Endodermal cell (in vitro differentiated cells): ENCODE measurements around the gene FADS2. TPM values are rescaled to one million over a fixed set of nuclear protein-coding genes. Genes with fewer than 3 reads are reported as not detected.

Experiments
- DNase-seq: peaks from one replicate; pipeline ENCODE4 v3.0.0-alpha.2; 2017
- H3K27ac ChIP-seq: 2 replicates; pipeline ENCODE4 v1.5.1; 2013; ENCODE audit warnings: mild to moderate bottlenecking, low read depth, low read length, moderate library complexity
- H3K27me3 ChIP-seq: 2 replicates; pipeline ENCODE4 v1.6.1; 2013; ENCODE audit warnings: mild to moderate bottlenecking, low read length, moderate library complexity; ENCODE audit not compliant: insufficient read depth, control insufficient read depth, poor library complexity, severe bottlenecking
- H3K36me3 ChIP-seq: 2 replicates; pipeline ENCODE4 v1.7.0; 2013; ENCODE audit warnings: mild to moderate bottlenecking, low read length, moderate library complexity; ENCODE audit not compliant: control insufficient read depth, insufficient read depth
- H3K4me1 ChIP-seq: one replicate; pipeline ENCODE4 v1.7.0; 2013; ENCODE audit warnings: low read length; ENCODE audit not compliant: control insufficient read depth, insufficient read depth
- H3K4me3 ChIP-seq: 2 replicates; pipeline ENCODE4 v1.5.1; 2013; ENCODE audit warnings: mild to moderate bottlenecking, low read length, moderate library complexity
- H3K9ac ChIP-seq: 2 replicates; pipeline ENCODE4 v1.6.1; 2013; ENCODE audit warnings: mild to moderate bottlenecking, low read length, moderate library complexity; ENCODE audit not compliant: poor library complexity, severe bottlenecking; ENCODE audit errors: extremely low read depth
- H3K9me3 ChIP-seq: 2 replicates; pipeline ENCODE4 v1.6.1; 2013; ENCODE audit warnings: mild to moderate bottlenecking, low read length, moderate library complexity; ENCODE audit not compliant: control insufficient read depth
- H3K27ac Mint-ChIP-seq: 2 replicates; pipeline ENCODE4 v1.8.0; 2020; ENCODE audit warnings: mixed read lengths
- H3K27me3 Mint-ChIP-seq: 2 replicates; pipeline ENCODE4 v1.8.0; 2021; ENCODE audit warnings: mild to moderate bottlenecking, mixed read lengths; ENCODE audit not compliant: insufficient read depth
- H3K36me3 Mint-ChIP-seq: 2 replicates; pipeline ENCODE4 v1.8.0; 2020; ENCODE audit warnings: low read depth, mixed read lengths
- H3K4me1 Mint-ChIP-seq: 2 replicates; pipeline ENCODE4 v1.8.0; 2020; ENCODE audit warnings: mixed read lengths
- H3K4me3 Mint-ChIP-seq: 2 replicates; pipeline ENCODE4 v1.8.0; 2020; ENCODE audit warnings: mild to moderate bottlenecking, moderate library complexity, mixed read lengths
- H3K9me3 Mint-ChIP-seq: 2 replicates; pipeline ENCODE4 v1.8.0; 2020; ENCODE audit warnings: mild to moderate bottlenecking, mixed read lengths
- CTCF ChIP-seq: fragments of 200-600 bp; sonication (generic); conservative IDR thresholded peaks from 2 replicates; pipeline ENCODE4 v1.5.0; 2021; ENCODE audit warnings: antibody characterized with exemption, mild to moderate bottlenecking
- WGBS, 2 experiments: methylation state at CpG; one replicate each; pipeline versions ENCODE4 v1.1.5 to v1.1.7; 2013; ENCODE audit warnings: missing lambda C conversion rate in 2 of 2, mixed read lengths in 1 of 2; ENCODE audit not compliant: insufficient coverage in 1 of 2, insufficient read length in 1 of 2; 5-methylcytosine and 5-hydroxymethylcytosine counted together
- total RNA-seq, 2 donors: library from RNA; stranded (reverse); fragmentation: NEBNext Ultra II Directional in 1 of 2; extraction: Animal tissue kit (Norgen Biotek cat#: 25700) in 1 of 2; gene quantifications; 2 replicates in 1 of 2; 3 replicates in 1 of 2; pipeline ENCODE4 v1.2.1, GENCODE V29; 2021

Gene FADS2
- total RNA-seq, 2 donors from 2014 or later = 344 to 381 TPM

GRCh38 chr11:61793829-61794204 is 34.3 kb upstream of the FADS2 start:
- no peaks in the 10 kb centered on the region for H3K27me3 ChIP-seq
- no peaks in the 10 kb centered on the region for H3K4me1 ChIP-seq
- WGBS, 2 experiments = 83 to 90% methylated on average over 3 of the region's 3 CpGs
- H3K36me3 Mint-ChIP-seq = peaks cover 35% of the 10 kb centered on the region
- H3K27ac Mint-ChIP-seq = peak overlapping the region; percentile 100
- H3K4me3 Mint-ChIP-seq = peak overlapping the region; percentile 90
- H3K36me3 ChIP-seq = peaks cover 56% of the 10 kb centered on the region
- TF ChIP-seq CTCF = no peak
- no peak overlapping the region for H3K27ac ChIP-seq
- H3K9me3 ChIP-seq = no peaks in the 10 kb centered on the region
- peak overlapping the region; percentile 99 for H3K9ac ChIP-seq
- no peaks in the 10 kb centered on the region for H3K27me3 Mint-ChIP-seq
- H3K4me1 Mint-ChIP-seq = peaks cover 16% of the 10 kb centered on the region
- H3K4me3 ChIP-seq = peak overlapping the region; percentile 92
- no peak for DNase-seq
- no peaks in the 10 kb centered on the region for H3K9me3 Mint-ChIP-seq

GRCh38 chr11:61794579-61794978 is 33.5 kb upstream of the FADS2 start:
- TF ChIP-seq CTCF = no peak
- peak overlapping the region; percentile 67 for H3K4me3 ChIP-seq
- WGBS, 2 experiments = 92 to 100% methylated on average over 1 to 4 of the region's 4 CpGs
- Mint-ChIP-seq H3K4me1 (peaks cover 16% of the 10 kb centered on the region), H3K4me3 (no peak overlapping the region), H3K9me3 (no peaks in the 10 kb centered on the region), H3K36me3 (peaks cover 36% of the 10 kb centered on the region), H3K27ac (no peak overlapping the region), H3K27me3 (no peaks in the 10 kb centered on the region)
- H3K36me3 ChIP-seq = peaks cover 55% of the 10 kb centered on the region
- H3K9me3 ChIP-seq = no peaks in the 10 kb centered on the region
- H3K27ac ChIP-seq = no peak overlapping the region
- H3K27me3 ChIP-seq = no peaks in the 10 kb centered on the region
- H3K9ac ChIP-seq = no peak overlapping the region
- H3K4me1 ChIP-seq = no peaks in the 10 kb centered on the region
- no peak for DNase-seq

GRCh38 chr11:61795459-61795858 is 32.6 kb upstream of the FADS2 start:
- no peak for DNase-seq
- no peak overlapping the region for H3K4me3 ChIP-seq
- peaks cover 31% of the 10 kb centered on the region for H3K36me3 Mint-ChIP-seq
- no peaks in the 10 kb centered on the region for H3K27me3 Mint-ChIP-seq
- peaks cover 19% of the 10 kb centered on the region for H3K4me1 Mint-ChIP-seq
- peaks cover 2% of the 10 kb centered on the region for H3K4me1 ChIP-seq
- peaks cover 53% of the 10 kb centered on the region for H3K36me3 ChIP-seq
- no peak overlapping the region for H3K9ac ChIP-seq
- no peaks in the 10 kb centered on the region for H3K9me3 ChIP-seq
- no peak overlapping the region for H3K4me3 Mint-ChIP-seq
- no peaks in the 10 kb centered on the region for H3K27me3 ChIP-seq
- H3K9me3 Mint-ChIP-seq = no peaks in the 10 kb centered on the region
- 95 to 98% methylated on average over 12 of the region's 12 CpGs for WGBS, 2 experiments
- no peak for TF ChIP-seq CTCF
- peak overlapping the region; percentile 64 for H3K27ac Mint-ChIP-seq
- H3K27ac ChIP-seq = no peak overlapping the region
